Measurements from ENCODE around the gene CMIP. TPM values are rescaled to one million over a fixed set of nuclear protein-coding genes. Genes with fewer than 3 reads are reported as not detected.
A peak's percentile ranks its signal among the peaks of the same experiment; 100 is the strongest.

CMIP gene
- total RNA-seq, 1 experiment from 2014 or later, result 53.6 TPM

DNA sequence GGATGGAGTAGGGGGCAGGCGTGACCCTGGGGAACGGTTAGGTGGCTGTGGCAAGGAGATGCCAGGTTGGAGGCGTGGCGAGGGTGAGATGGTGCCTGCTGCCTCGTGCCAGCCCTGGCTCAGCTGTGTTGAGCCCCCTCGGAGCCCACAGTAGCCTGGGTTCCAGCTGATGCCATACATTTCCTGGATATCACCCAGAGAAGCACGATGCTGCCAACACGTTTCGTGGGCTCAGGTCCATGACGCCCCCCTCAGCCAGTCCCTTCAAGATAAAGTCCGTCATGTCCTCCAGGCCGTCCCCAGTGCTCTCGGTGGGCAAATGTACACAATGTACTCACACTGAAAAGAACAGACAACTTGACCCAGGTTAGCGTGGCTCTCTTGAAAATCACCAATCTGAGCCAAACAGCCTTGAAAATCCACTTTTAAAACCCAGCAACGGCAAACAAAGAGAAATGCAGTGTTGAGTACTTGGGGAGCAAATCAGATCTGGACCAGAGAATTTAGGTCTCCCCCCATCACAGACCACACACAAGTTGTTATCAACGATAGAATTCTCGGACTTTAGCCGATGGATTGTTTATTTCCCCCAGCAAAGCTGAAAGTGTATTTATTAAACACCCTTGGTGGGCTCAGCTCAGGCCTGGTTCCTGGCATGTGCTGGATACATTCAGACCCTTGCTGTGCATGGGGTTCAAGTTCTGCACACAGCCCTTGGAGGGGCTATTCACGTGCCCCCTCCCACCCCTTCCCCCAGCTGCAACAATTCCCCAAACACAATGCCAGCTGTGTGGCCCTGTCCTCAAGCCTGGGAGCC lies 231.7 kb downstream of the CMIP start:
- Mint-ChIP-seq H3K4me1 (ENCODE audit: insufficient read depth, unreplicated experiment) (no peaks in the 10 kb centered on the region), H3K27me3 (ENCODE audit: insufficient read depth, unreplicated experiment) (no peaks in the 10 kb centered on the region), H3K27ac (ENCODE audit: low read depth, unreplicated experiment) (no peak overlapping the region), H3K4me3 (ENCODE audit: unreplicated experiment) (no peak overlapping the region), H3K36me3 (ENCODE audit: insufficient read depth, unreplicated experiment) (peaks cover 65% of the 10 kb centered on the region), H3K9me3 (ENCODE audit: unreplicated experiment) (no peaks in the 10 kb centered on the region)
- BruUV-seq (replicated peaks), result no TSS peak
- ChIA-PET POLR2A (no interaction called here), CTCF (no interaction called here)
- TF ChIP-seq CTCF (IDR thresholded peaks at IDR 0.05; ENCODE audit: unreplicated experiment), result no peak
- intact Hi-C loops (cut with micrococcal nuclease), result no loop called here
- no peak for DNase-seq (ENCODE audit: unreplicated experiment)

GRCh38 chr16:81676883-81677737 lies 232.5 kb downstream of the CMIP start:
- DNase-seq (ENCODE audit: unreplicated experiment), result no peak
- ChIA-PET CTCF (interaction anchor here (1.3 kb wide), 1 partner anchor 20 kb away, joined by 3 read pairs; no protein-coding TSS in a partner anchor), POLR2A (no interaction called here)
- Mint-ChIP-seq H3K4me3 (ENCODE audit: unreplicated experiment) (no peak overlapping the region), H3K9me3 (ENCODE audit: unreplicated experiment) (no peaks in the 10 kb centered on the region), H3K36me3 (ENCODE audit: insufficient read depth, unreplicated experiment) (peaks cover 73% of the 10 kb centered on the region), H3K4me1 (ENCODE audit: insufficient read depth, unreplicated experiment) (no peaks in the 10 kb centered on the region), H3K27me3 (ENCODE audit: insufficient read depth, unreplicated experiment) (no peaks in the 10 kb centered on the region), H3K27ac (ENCODE audit: low read depth, unreplicated experiment) (peak overlapping the region; percentile 85)
- TF ChIP-seq CTCF (IDR thresholded peaks at IDR 0.05; ENCODE audit: unreplicated experiment), result no peak
- intact Hi-C loops (cut with micrococcal nuclease), result no loop called here
- BruUV-seq (replicated peaks), result no TSS peak

DNA sequence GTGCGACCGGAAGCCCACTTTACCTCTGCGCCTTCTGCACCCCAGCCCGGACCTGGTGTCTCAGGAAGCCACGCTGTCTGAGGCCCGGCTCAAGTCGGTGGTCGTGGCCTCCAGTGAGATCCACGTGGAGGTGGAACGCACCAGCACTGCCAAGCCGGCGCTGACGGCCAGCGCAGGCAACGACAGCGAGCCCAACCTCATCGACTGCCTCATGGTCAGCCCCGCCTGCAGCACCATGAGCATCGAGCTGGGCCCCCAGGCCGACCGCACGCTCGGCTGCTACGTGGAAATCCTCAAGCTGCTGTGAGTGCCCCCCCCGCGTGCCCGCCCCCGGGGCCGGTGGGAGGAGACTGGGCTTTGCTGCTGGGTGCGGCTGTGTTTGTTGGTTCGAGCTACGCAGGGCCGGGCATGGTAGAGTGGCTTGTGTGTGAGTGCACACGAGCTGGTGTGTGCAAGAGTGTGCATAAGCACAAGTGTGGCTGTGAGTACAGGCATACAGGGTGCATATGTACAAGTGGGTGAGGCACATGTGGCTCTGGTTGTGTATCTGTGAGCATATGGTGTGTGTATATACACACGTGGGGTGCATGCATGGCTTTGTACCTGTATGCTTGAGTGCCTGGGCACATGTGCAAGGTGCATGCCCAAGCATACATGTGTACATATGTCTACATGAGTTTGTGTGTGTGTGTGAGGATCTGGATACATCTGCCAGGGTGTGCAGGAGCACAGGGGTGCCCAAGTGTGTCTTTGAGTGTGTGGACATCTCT lies 233.9 kb downstream of the CMIP start:
- no peak overlapping the region for H3K27ac Mint-ChIP-seq (ENCODE audit: low read depth, unreplicated experiment)
- ChIA-PET POLR2A (interaction anchor here (0.6 kb wide), 1 partner anchor 17 kb away, joined by 4 read pairs; no protein-coding TSS in a partner anchor), CTCF (interaction anchor here (1.3 kb wide), 1 partner anchor 19 kb away, joined by 3 read pairs; no protein-coding TSS in a partner anchor)
- intact Hi-C loops (cut with micrococcal nuclease), result no loop called here
- no peak for DNase-seq (ENCODE audit: unreplicated experiment)
- no peaks in the 10 kb centered on the region for H3K9me3 Mint-ChIP-seq (ENCODE audit: unreplicated experiment)
- no peaks in the 10 kb centered on the region for H3K4me1 Mint-ChIP-seq (ENCODE audit: insufficient read depth, unreplicated experiment)
- H3K27me3 Mint-ChIP-seq (ENCODE audit: insufficient read depth, unreplicated experiment), result no peaks in the 10 kb centered on the region
- TF ChIP-seq CTCF (IDR thresholded peaks at IDR 0.05; ENCODE audit: unreplicated experiment), result no peak
- no peak overlapping the region for H3K4me3 Mint-ChIP-seq (ENCODE audit: unreplicated experiment)
- no TSS peak for BruUV-seq (replicated peaks)
- H3K36me3 Mint-ChIP-seq (ENCODE audit: insufficient read depth, unreplicated experiment), result peaks cover 64% of the 10 kb centered on the region
